ENCODE measurements around the gene INVS.
"Not testable (repeated sequence)": the region's sequence is repeated elsewhere in the genome, so short reads cannot be mapped to it uniquely, and the experiment has no call there.

The INVS gene

GRCh38 chr9:100083448-100084127 lies 15.5 kb upstream of the INVS start:
- DNase-seq: no peak

GRCh38 chr9:100084128-100084453 lies 15.0 kb upstream of the INVS start:
- DNase-seq: no peak

GRCh38 chr9:100084734-100085133 lies 14.3 kb upstream of the INVS start:
- DNase-seq: no peak

- DNase-seq: no peak
Measured at GRCh38 chr9:100086097-100086635, 12.9 kb upstream of the INVS start.

- no peak for DNase-seq
Measured at GRCh38 chr9:100087218-100087617, 11.8 kb upstream of the INVS start.

GRCh38 chr9:100088202-100088601 lies 10.8 kb upstream of the INVS start:
- no peak for DNase-seq

- DNase-seq: no peak
Measured at GRCh38 chr9:100090880-100091279, 8.2 kb upstream of the INVS start.

GRCh38 chr9:100091650-100092049 lies 7.4 kb upstream of the INVS start:
- no peak for DNase-seq

GRCh38 chr9:100092066-100092465 lies 7.0 kb upstream of the INVS start:
- no peak for DNase-seq

- not testable (repeated sequence) for DNase-seq
Measured at GRCh38 chr9:100094411-100094810, 4.6 kb upstream of the INVS start.

- no peak for DNase-seq
Measured at GRCh38 chr9:100096378-100096916, 2.6 kb upstream of the INVS start.

GRCh38 chr9:100098046-100098886 lies 777 bp upstream of the INVS start:
- DNase-seq: peak; percentile 14 to 25

- DNase-seq: peak in 1 of 2 donors; percentile 9
Measured at GRCh38 chr9:100099722-100100042, 639 bp downstream of the INVS start.

GRCh38 chr9:100100146-100100667 lies 1.2 kb downstream of the INVS start:
- DNase-seq: no peak

- DNase-seq: no peak
Measured at GRCh38 chr9:100101608-100102007, 2.6 kb downstream of the INVS start.

GRCh38 chr9:100104314-100104713 lies 5.3 kb downstream of the INVS start:
- no peak for DNase-seq

GRCh38 chr9:100105861-100106260 lies 6.8 kb downstream of the INVS start:
- no peak for DNase-seq

- no peak for DNase-seq
Measured at GRCh38 chr9:100106616-100107015, 7.6 kb downstream of the INVS start.

- DNase-seq: no peak
Measured at GRCh38 chr9:100108559-100108958, 9.5 kb downstream of the INVS start.

- no peak for DNase-seq
Measured at GRCh38 chr9:100111235-100111634, 12.2 kb downstream of the INVS start.

GRCh38 chr9:100112677-100113336 lies 13.8 kb downstream of the INVS start:
- no peak for DNase-seq

GRCh38 chr9:100117316-100117715 lies 18.3 kb downstream of the INVS start:
- no peak for DNase-seq

GRCh38 chr9:100120286-100120685 lies 21.2 kb downstream of the INVS start:
- no peak for DNase-seq
